NT2/D1 (cell line): ENCODE results near the gene TMEM132D.

Source experiments
- YY1 ChIP-seq: IDR thresholded peaks from 2 replicates; pipeline ENCODE4 v1.6.1; 2011; ENCODE audit not compliant: insufficient read length, insufficient read depth
- ZNF274 ChIP-seq: IDR thresholded peaks from 2 replicates; pipeline ENCODE4 v1.6.1; 2011; ENCODE audit warnings: mild to moderate bottlenecking, low read depth, low read length

DNA sequence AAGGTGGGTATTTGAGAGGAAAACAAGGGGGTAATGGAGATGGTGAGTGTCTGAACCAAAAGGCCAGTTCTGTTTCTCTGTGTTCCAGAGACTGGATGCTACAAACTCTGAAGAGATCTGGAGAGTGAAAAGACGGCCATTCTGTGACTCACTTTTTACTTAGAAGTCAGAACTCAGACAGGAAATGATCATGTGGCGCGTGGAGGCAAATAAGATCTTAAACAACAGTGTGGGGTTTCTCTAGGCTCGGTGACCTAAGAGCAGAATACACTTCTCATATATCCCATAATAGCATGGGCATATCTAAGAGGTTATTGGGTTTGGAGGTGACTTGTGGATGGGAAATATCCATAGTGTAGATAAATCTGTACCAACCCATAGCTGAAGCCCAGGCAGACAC lies 463.5 kb downstream of the TMEM132D start:
- TF ChIP-seq YY1 = no peak
- no peak for TF ChIP-seq ZNF274
